Measurements from ENCODE around the gene ZNF106.

GRCh38 chr15:42421376-42421775 lies 69.6 kb downstream of the ZNF106 start:
- TF ChIP-seq CTCF (IDR thresholded peaks at IDR 0.05; ENCODE audit: insufficient read depth, low read length, poor library complexity, severe bottlenecking) (no peak), EZH2phosphoT487 (conservative IDR thresholded peaks at IDR 0.05; ENCODE audit: low read length) (no peak)

Measured in SU-DHL-6 (cell line).